NT2/D1 (cell line): ENCODE results near the gene CACNA2D1.

ENCODE experiments used
- DNase-seq: peaks from one replicate; pipeline ENCODE4 v3.0.0-alpha.2; 2011; ENCODE audit warnings: low read depth, low spot score
- H3K27me3 ChIP-seq: 2 replicates; pipeline ENCODE4 v1.6.0; 2011; ENCODE audit warnings: mild to moderate bottlenecking; ENCODE audit not compliant: insufficient read length, insufficient read depth
- H3K36me3 ChIP-seq: 2 replicates; pipeline ENCODE4 v1.6.1; 2011; ENCODE audit warnings: mild to moderate bottlenecking, low read length, mixed read lengths; ENCODE audit not compliant: insufficient read depth, insufficient read length
- H3K4me1 ChIP-seq: 2 replicates; pipeline ENCODE4 v1.5.1; 2011; ENCODE audit not compliant: insufficient read depth, insufficient read length
- H3K4me3 ChIP-seq: 2 replicates; pipeline ENCODE4 v1.5.1; 2011; ENCODE audit warnings: low read depth; ENCODE audit not compliant: insufficient read length
- H3K9ac ChIP-seq: 2 replicates; pipeline ENCODE4 v1.6.0; 2011; ENCODE audit warnings: low read depth; ENCODE audit not compliant: insufficient read length
- H3K9me3 ChIP-seq: 2 replicates; pipeline ENCODE4 v1.5.1; 2011; ENCODE audit warnings: mild to moderate bottlenecking, low read length; ENCODE audit not compliant: insufficient read depth
- SUZ12 ChIP-seq: IDR thresholded peaks from 2 replicates; pipeline ENCODE4 v1.6.1; 2011; ENCODE audit not compliant: insufficient read length, insufficient read depth; ENCODE audit errors: extremely low read depth
- YY1 ChIP-seq: IDR thresholded peaks from 2 replicates; pipeline ENCODE4 v1.6.1; 2011; ENCODE audit not compliant: insufficient read length, insufficient read depth
- ZNF274 ChIP-seq: IDR thresholded peaks from 2 replicates; pipeline ENCODE4 v1.6.1; 2011; ENCODE audit warnings: mild to moderate bottlenecking, low read depth, low read length

CACNA2D1 gene

GRCh38 chr7:82051601-82052000 is 392.0 kb downstream of the CACNA2D1 start:
- H3K9me3 ChIP-seq: no peaks in the 10 kb centered on the region
- no peaks in the 10 kb centered on the region for H3K4me1 ChIP-seq
- H3K4me3 ChIP-seq: no peak overlapping the region

GRCh38 chr7:82050792-82051191 is 392.8 kb downstream of the CACNA2D1 start:
- Histone ChIP-seq H3K27me3 (no peaks in the 10 kb centered on the region), H3K4me1 (no peaks in the 10 kb centered on the region), H3K9ac (no peak overlapping the region), H3K4me3 (no peak overlapping the region), H3K36me3 (no peaks in the 10 kb centered on the region), H3K9me3 (no peaks in the 10 kb centered on the region)
- DNase-seq: no peak
- no peak for TF ChIP-seq ZNF274
- TF ChIP-seq SUZ12: no peak
- TF ChIP-seq YY1: no peak

More at GRCh38 chr7:82051601-82052000, 392.0 kb downstream of the CACNA2D1 start:
- Histone ChIP-seq H3K27me3 (no peaks in the 10 kb centered on the region), H3K36me3 (no peaks in the 10 kb centered on the region), H3K9ac (no peak overlapping the region)
- TF ChIP-seq YY1 (no peak), ZNF274 (no peak), SUZ12 (no peak)
- DNase-seq: no peak

- TF ChIP-seq ZNF274 (no peak), YY1 (no peak), SUZ12 (no peak)
- H3K4me1 ChIP-seq: no peaks in the 10 kb centered on the region
- H3K27me3 ChIP-seq: no peaks in the 10 kb centered on the region
- DNase-seq: no peak
- no peak overlapping the region for H3K9ac ChIP-seq
- H3K4me3 ChIP-seq: no peak overlapping the region
- H3K36me3 ChIP-seq: no peaks in the 10 kb centered on the region
- H3K9me3 ChIP-seq: no peaks in the 10 kb centered on the region
Measured at GRCh38 chr7:82049891-82050533, 393.6 kb downstream of the CACNA2D1 start.

GRCh38 chr7:82049442-82049841 is 394.1 kb downstream of the CACNA2D1 start:
- H3K9ac ChIP-seq: no peak overlapping the region
- H3K4me3 ChIP-seq: no peak overlapping the region
- DNase-seq: no peak
- H3K9me3 ChIP-seq: no peaks in the 10 kb centered on the region
- H3K36me3 ChIP-seq: no peaks in the 10 kb centered on the region
- H3K27me3 ChIP-seq: no peaks in the 10 kb centered on the region
- no peak for TF ChIP-seq SUZ12
- TF ChIP-seq ZNF274: no peak
- TF ChIP-seq YY1: no peak
- H3K4me1 ChIP-seq: no peaks in the 10 kb centered on the region

GRCh38 chr7:82044497-82045080 is 399.0 kb downstream of the CACNA2D1 start:
- DNase-seq: peak; percentile 11
- H3K27me3 ChIP-seq: no peaks in the 10 kb centered on the region
- no peaks in the 10 kb centered on the region for H3K4me1 ChIP-seq
- no peaks in the 10 kb centered on the region for H3K9me3 ChIP-seq
- no peak overlapping the region for H3K9ac ChIP-seq
- H3K36me3 ChIP-seq: no peaks in the 10 kb centered on the region
- H3K4me3 ChIP-seq: no peak overlapping the region
- TF ChIP-seq SUZ12 (no peak), YY1 (no peak), ZNF274 (no peak)

GRCh38 chr7:82039621-82040020 is 404.0 kb downstream of the CACNA2D1 start:
- H3K4me1 ChIP-seq: no peaks in the 10 kb centered on the region
- no peaks in the 10 kb centered on the region for H3K36me3 ChIP-seq
- no peak for DNase-seq
- H3K4me3 ChIP-seq: no peak overlapping the region
- TF ChIP-seq YY1 (no peak), SUZ12 (no peak), ZNF274 (no peak)
- H3K27me3 ChIP-seq: no peaks in the 10 kb centered on the region
- H3K9me3 ChIP-seq: no peaks in the 10 kb centered on the region
- H3K9ac ChIP-seq: no peak overlapping the region

GRCh38 chr7:82036146-82036886 is 407.3 kb downstream of the CACNA2D1 start:
- DNase-seq: no peak
- H3K9me3 ChIP-seq: no peaks in the 10 kb centered on the region
- no peak overlapping the region for H3K9ac ChIP-seq
- TF ChIP-seq SUZ12 (no peak), ZNF274 (no peak), YY1 (no peak)
- H3K36me3 ChIP-seq: no peaks in the 10 kb centered on the region
- no peaks in the 10 kb centered on the region for H3K4me1 ChIP-seq
- no peak overlapping the region for H3K4me3 ChIP-seq
- H3K27me3 ChIP-seq: no peaks in the 10 kb centered on the region
